IPS DF 4.7 (cell line): ENCODE measurements around the gene MOB2.

Source experiments
- DNase-seq: peaks from one replicate; pipeline ENCODE4 v3.0.0-alpha.2; 2013; ENCODE audit warnings: low spot score; ENCODE audit errors: extremely low read depth

MOB2 gene

GRCh38 chr11:1504138-1504537 lies 17.6 kb upstream of the MOB2 start:
- no peak for DNase-seq

DNA sequence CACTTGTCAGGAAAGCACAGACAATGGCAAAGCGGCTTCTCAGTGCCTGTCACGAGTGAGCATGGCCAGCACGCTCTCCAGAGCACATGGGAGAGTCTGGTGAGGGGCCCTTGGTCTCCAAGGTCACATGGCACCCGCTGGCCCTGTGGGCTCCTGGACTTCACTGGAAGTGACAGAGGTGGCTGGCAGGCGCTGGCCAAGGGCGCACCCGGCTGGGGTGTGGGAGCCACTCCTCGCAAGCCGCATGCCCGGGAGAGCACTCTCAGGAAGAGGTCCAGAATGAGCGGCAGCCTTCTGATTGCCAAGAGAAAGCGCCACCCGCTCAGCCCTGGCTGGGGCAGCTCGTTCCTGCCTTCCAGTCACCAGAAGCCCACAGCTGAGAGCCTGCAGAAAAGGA lies 17.1 kb upstream of the MOB2 start:
- DNase-seq: no peak

- DNase-seq: no peak
Measured at GRCh38 chr11:1502954-1503707, 16.6 kb upstream of the MOB2 start.

DNA sequence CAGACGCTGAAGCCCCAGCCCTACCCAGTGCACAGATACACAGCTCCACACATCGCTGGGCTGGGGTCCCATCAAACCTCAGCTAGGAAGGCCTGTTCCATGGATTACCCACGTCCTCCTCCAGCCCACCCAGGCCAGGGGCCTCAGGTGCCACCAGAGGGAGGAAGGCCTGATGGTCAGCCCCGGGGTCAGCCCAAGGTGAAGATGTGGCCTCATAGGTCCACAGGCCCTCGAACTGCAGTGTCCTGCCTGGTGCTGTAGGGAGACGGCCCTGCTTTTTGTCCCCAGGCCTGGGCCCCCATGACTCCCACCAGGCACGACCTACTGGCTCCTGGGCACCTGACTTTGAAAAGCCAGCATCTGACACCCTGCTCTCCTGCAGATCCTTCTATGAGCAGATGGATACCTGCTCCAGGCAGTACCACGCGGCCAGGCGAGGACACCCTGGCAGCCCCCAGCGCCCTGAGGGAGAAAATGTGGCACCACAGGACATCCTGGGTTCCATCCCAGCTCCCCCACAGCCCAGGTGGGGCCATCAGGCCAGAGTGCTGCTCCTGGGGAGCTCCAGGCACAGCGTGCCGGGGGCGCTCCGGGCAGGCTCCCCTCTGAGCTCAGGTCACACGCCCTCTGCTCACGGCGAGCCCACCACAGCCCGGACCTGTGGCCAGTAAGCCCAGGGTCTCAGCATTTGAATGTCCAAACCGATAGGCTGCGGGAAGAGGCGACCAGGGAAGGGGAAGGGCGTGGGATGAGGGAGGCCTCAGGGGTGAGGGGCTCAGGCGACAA lies 15.8 kb upstream of the MOB2 start:
- no peak for DNase-seq

DNA sequence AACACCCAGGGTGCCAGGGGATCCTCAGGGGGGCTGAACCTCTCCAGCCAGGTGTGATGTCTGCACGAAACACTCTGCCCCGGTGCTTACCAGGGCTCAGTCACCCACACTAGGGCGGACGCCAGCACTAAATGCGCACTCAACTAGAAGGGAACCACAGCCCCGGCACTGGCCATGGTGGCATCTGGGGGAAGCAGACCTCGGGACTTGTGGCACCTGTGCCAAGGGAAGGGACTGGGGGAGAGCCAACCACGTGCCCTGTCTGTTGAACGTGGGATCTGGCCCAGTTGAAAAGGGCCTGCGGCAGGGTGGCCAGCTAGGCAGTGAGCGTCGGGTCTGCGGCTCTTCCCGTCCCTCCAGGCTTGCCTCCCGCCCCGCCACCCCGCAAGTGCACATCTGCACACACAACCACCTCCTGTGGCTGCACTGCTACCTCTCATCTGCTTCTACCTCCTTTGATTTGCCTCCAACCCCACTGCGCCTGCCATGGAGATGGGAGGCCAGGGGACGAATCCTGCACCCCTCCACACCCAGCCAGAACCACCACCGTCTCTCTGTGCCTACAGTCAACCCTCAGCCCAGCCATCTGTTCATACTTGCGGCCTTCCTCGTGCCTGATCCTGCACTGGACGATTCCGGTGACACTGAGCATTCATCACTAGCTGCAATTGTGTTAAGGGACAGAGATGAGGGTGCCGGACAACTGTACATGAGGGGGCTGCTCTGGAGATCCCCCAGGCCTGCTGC lies 15.0 kb upstream of the MOB2 start:
- DNase-seq: no peak

- no peak for DNase-seq
Measured at GRCh38 chr11:1500466-1501420, 14.2 kb upstream of the MOB2 start.

GRCh38 chr11:1499899-1500298 lies 13.3 kb upstream of the MOB2 start:
- DNase-seq: no peak

- no peak for DNase-seq
Measured at GRCh38 chr11:1499261-1499890, 12.8 kb upstream of the MOB2 start.

DNA sequence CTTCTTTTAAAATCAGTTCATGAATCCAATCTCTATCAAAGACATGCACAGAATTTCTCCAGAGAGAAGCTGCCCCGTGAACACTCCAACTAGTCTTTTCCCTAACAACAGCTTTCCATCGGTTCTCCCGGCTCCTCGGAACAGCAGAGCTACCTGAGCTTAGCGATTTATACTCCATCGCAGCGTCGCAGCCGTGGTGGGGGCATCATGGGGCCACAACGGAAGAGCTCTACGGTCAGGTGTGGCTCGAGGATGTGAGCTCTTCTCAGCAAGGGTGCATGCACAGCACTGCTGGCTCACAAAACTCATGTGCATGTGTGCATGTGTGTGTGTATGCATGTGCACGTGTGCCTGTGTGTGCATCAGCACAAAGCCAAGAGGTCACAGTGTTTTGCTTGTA lies 11.7 kb upstream of the MOB2 start:
- DNase-seq: no peak

- DNase-seq: no peak
Measured at GRCh38 chr11:1497600-1497999, 11.0 kb upstream of the MOB2 start.

DNA sequence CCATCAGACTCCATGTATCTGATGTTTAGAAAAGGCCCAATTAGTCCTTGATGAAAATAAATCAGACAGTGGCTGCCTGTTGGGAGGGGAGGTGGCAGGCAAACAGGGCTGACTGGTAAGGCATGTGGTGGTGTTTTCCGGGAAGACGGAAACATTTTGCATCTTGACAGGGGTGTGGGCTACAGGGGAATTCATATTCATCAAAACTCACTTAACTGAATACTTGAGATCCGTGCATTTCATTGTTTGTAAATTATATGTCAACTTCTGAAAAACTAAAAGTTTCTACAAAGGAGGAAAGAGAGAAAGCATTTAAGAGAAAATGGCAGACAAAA lies 10.1 kb upstream of the MOB2 start:
- DNase-seq: no peak

- DNase-seq: no peak
Measured at GRCh38 chr11:1496091-1496760, 9.6 kb upstream of the MOB2 start.

GRCh38 chr11:1494650-1495049 lies 8.1 kb upstream of the MOB2 start:
- DNase-seq: no peak

DNA sequence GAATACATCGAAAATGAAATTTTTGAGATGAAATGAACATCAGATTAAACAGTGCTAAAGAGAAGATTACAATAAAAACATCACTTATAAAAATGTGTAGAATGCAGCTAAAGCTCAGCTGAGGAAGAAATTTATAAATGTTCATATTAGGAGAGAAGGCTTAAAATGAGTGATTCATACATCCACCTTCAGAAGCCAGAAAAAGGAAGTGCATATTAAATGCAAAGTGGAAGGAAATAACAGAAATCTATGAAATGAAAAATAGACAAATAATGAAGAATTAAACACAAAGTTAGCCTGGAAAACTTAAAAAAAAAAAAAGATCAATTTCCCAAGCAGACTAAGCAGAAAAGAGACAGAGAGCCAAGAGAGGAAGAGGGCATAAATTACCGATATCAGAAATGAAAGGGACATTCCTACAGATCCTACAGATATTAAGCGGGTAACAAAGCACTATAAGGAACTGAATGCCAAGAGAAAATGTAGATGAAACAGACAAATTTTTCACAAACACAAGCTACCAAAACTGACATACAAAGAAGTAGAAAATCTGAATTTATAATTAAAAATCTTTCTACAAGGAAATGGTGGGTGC lies 7.2 kb upstream of the MOB2 start:
- no peak for DNase-seq

- no peak for DNase-seq
Measured at GRCh38 chr11:1491379-1491778, 4.8 kb upstream of the MOB2 start.

DNA sequence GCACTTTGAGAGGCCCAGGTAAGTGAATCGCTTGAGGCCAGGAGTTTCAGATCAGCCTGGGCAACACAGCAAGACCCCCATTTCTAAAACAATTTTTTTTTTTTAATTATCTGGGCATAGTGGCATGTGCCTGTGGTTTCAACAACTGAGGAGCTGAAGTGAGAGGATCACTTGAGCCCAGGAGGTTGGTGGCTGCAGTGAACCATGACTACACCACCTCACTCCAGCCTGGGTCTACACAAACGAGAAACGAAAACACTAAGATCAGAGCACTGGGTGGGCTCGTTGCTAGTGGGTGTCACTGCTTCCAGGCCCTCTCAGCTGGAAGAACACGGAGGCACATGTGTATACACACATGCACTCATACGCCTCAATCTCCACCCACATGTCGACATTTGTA lies 4.1 kb upstream of the MOB2 start:
- no peak for DNase-seq

- no peak for DNase-seq
Measured at GRCh38 chr11:1488575-1489180, 2.1 kb upstream of the MOB2 start.

GRCh38 chr11:1487851-1488574 lies 1.4 kb upstream of the MOB2 start:
- DNase-seq: no peak
